B cell (primary cell): Measurements from ENCODE around the gene IYD. TPM values are rescaled to one million over a fixed set of nuclear protein-coding genes. Genes with fewer than 3 reads are reported as not detected.

Source experiments
- ATAC-seq: fragments of 200-7000 bp; cut with Tn5 transposase; one replicate; pipeline ENCODE4 v1.10.0; 2021; ENCODE audit warnings: low read depth, mild to moderate bottlenecking, moderate number of reproducible peaks, moderate library complexity
- CTCF ChIA-PET: fragments of 350-600 bp; sonication (Branson Sonifier 250); formaldehyde crosslinking; loops from one replicate; lab custom pipeline; 2021; ENCODE audit warnings: antibody characterized with exemption, inconsistent platforms; lab: Charles Lee
- POLR2A ChIA-PET: fragments of 350-600 bp; sonication (Branson Sonifier 250); formaldehyde crosslinking; loops from one replicate; lab custom pipeline; 2021; ENCODE audit warnings: antibody characterized with exemption; lab: Charles Lee
- DNase-seq: peaks from one replicate; pipeline ENCODE4 v3.0.0; 2013
- H2AFZ ChIP-seq: 2 replicates; pipeline ENCODE4 v1.6.1; 2012; ENCODE audit warnings: mild to moderate bottlenecking, low read depth, low read length; ENCODE audit not compliant: insufficient read depth, poor library complexity, severe bottlenecking
- H3K27ac ChIP-seq, 2 donors: 1 replicate in 1 of 2; 2 replicates in 1 of 2; pipeline ENCODE4 v1.5.1; 2012 to 2013; ENCODE audit warnings: low read length in 2 of 2, mild to moderate bottlenecking in 2 of 2, moderate library complexity in 1 of 2
- H3K27me3 ChIP-seq, 4 experiments: fragments of 200-600 bp in 1 of 4; sonication (generic) in 1 of 4; replicated peaks in 1 of 4; 1 replicate in 2 of 4; 2 replicates in 2 of 4; pipeline versions ENCODE4 v1.6.1 to v1.7.0; 2013 to 2016; ENCODE audit warnings: low read length in 3 of 4, mild to moderate bottlenecking in 2 of 4, mixed read lengths in 1 of 4, moderate library complexity in 1 of 4; ENCODE audit not compliant: insufficient read depth in 4 of 4, control insufficient read depth in 3 of 4; ENCODE audit errors: control extremely low read depth in 1 of 4
- H3K36me3 ChIP-seq, 2 experiments: replicated peaks in 1 of 2; 1 replicate in 1 of 2; 2 replicates in 1 of 2; pipeline versions ENCODE4 v1.6.1 to v1.7.1; 2013; ENCODE audit warnings: low read length in 1 of 2; ENCODE audit not compliant: insufficient read depth in 2 of 2, control insufficient read depth in 1 of 2; ENCODE audit errors: control extremely low read depth in 1 of 2, extremely low read depth in 1 of 2
- H3K4me1 ChIP-seq, 2 donors: fragments of 200-600 bp in 1 of 2; sonication (generic) in 1 of 2; 1 replicate in 1 of 2; 2 replicates in 1 of 2; pipeline versions ENCODE4 v1.5.1 to v1.6.1; 2013 to 2017; ENCODE audit warnings: low read length in 2 of 2; ENCODE audit not compliant: control insufficient read depth in 2 of 2, insufficient read depth in 2 of 2
- H3K4me2 ChIP-seq: replicated peaks from 2 replicates; pipeline ENCODE3; 2012; ENCODE audit warnings: mild to moderate bottlenecking, low read depth, low read length; ENCODE audit not compliant: poor library complexity, severe bottlenecking
- H3K4me3 ChIP-seq, 5 experiments: fragments of 200-600 bp in 1 of 5; sonication (generic) in 1 of 5; 1 replicate in 3 of 5; 2 replicates in 2 of 5; pipeline versions ENCODE4 v1.5.1 to v1.7.0; 2011 to 2016; ENCODE audit warnings: low read length in 4 of 5, mild to moderate bottlenecking in 4 of 5, low read depth in 2 of 5, control low read depth in 1 of 5, moderate library complexity in 1 of 5; ENCODE audit not compliant: insufficient read depth in 1 of 5; ENCODE audit errors: control extremely low read depth in 1 of 5, extremely low read depth in 1 of 5
- H3K79me2 ChIP-seq: fragments of 200-600 bp; sonication (generic); one replicate; pipeline ENCODE4 v1.6.0; 2016; ENCODE audit warnings: low read length; ENCODE audit not compliant: control insufficient read depth, insufficient read depth
- H3K9ac ChIP-seq: fragments of 200-600 bp; sonication (generic); 2 replicates; pipeline ENCODE4 v1.6.1; 2017; ENCODE audit warnings: mild to moderate bottlenecking, low read length, moderate library complexity
- H3K9me3 ChIP-seq, 3 donors: one replicate each; pipeline versions ENCODE4 v1.6.1 to v1.7.1; 2013; ENCODE audit warnings: low read length in 2 of 3; ENCODE audit not compliant: control insufficient read depth in 2 of 3, insufficient read depth in 1 of 3; ENCODE audit errors: control extremely low read depth in 1 of 3
- H4K20me1 ChIP-seq: 2 replicates; pipeline ENCODE4 v1.6.0; 2012; ENCODE audit warnings: mild to moderate bottlenecking, low read length; ENCODE audit not compliant: insufficient read depth, control insufficient read depth, poor library complexity, severe bottlenecking
- H3K27ac Mint-ChIP-seq: one replicate; pipeline ENCODE4 v1.8.0; 2021; ENCODE audit warnings: mixed read lengths
- H3K27me3 Mint-ChIP-seq: one replicate; pipeline ENCODE4 v1.8.0; 2021; ENCODE audit warnings: mixed read lengths
- H3K4me1 Mint-ChIP-seq: one replicate; pipeline ENCODE4 v1.8.0; 2021; ENCODE audit warnings: mixed read lengths
- H3K4me3 Mint-ChIP-seq: one replicate; pipeline ENCODE4 v1.8.0; 2021; ENCODE audit warnings: mixed read lengths
- H3K9me3 Mint-ChIP-seq: one replicate; pipeline ENCODE4 v1.8.0; 2022; ENCODE audit warnings: mixed read lengths; ENCODE audit not compliant: insufficient read depth
- EZH2 ChIP-seq: IDR thresholded peaks from 2 replicates; pipeline ENCODE4 v1.6.1; 2012; ENCODE audit warnings: borderline replicate concordance, low read depth, mild to moderate bottlenecking, moderate library complexity, low read length; ENCODE audit not compliant: insufficient read depth, poor library complexity, severe bottlenecking
- WGBS: methylation state at CpG from one replicate; pipeline ENCODE4 v1.1.5; 2013; ENCODE audit warnings: missing lambda C conversion rate; ENCODE audit not compliant: insufficient coverage; 5-methylcytosine and 5-hydroxymethylcytosine counted together
- intact Hi-C: fragments of 100-400 bp; cut with micrococcal nuclease; formaldehyde crosslinking; loops from one replicate; pipeline ENCODE4 v1.10.0; 2022
- polyA plus RNA-seq: library from polyadenylated mRNA; depleted of rRNA; stranded (reverse); fragments of >200 nt; gene quantifications from 2 replicates; pipeline ENCODE4 v1.2.3, GENCODE V29; 2012
- total RNA-seq, 2 donors: library from RNA; stranded (reverse); fragments of 120-200 nt in 1 of 2; gene quantifications; 1 replicate in 1 of 2; 2 replicates in 1 of 2; pipeline versions ENCODE4 v1.2.3 to v1.2.4, GENCODE V29; 2013 to 2022
- TF ChIP-seq, protein P1 (sequence below): fragments of 200-600 bp; IDR thresholded peaks from one replicate; pipeline ENCODE4 v1.8.0; 2022; ENCODE audit warnings: antibody characterized with exemption, mild to moderate bottlenecking

IYD gene
- total and polyA plus RNA-seq, 2 donors (not counting 1 experiment from before 2014, with no cell fraction given), result not detected

DNA sequence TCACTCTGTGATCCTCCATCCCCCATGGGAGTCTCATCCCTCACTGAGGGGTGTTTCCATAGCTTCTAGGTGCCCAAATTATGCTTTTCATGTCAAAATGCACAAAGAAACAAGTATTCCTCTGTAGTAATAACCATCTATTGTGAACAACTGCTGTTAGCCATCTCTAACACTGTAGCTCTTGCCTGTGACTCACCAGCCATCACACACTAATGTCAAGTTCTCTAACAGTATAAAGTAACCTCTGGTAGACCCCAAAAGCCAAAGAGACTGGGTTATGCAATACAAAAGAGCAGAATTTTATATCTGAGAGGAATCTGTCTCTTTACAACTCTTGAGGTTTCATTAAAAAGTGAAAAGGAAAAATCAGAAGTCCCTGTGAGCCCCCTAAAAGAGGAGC lies 25.4 kb upstream of the IYD start:
- CTCF ChIA-PET, result interaction anchor here (0.9 to 4.1 kb wide), 3 partner anchors 9 to 548 kb away, joined by 3 to 21 read pairs (median 3); no protein-coding TSS in a partner anchor
- H3K4me3 Mint-ChIP-seq, result no peak overlapping the region

DNA sequence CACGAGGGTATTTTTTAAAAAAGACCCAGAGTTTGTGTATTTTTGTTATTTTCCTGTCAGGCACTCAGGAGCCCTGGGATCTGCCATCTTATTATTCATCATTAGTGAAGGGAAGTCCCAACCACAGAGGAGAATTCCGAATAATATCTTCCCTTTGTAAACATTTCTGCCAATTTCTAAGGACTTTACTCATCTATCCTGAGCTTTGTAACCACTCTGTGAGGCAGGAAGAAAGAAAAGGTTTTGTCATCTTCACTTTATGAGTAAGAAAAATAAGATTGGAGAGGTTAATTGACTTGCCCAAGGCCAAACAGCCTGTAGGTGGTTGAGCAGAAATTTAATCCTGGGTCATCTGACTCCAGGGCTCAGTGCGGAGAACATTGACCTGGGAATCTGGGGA lies 23.0 kb upstream of the IYD start:
- H3K9me3 Mint-ChIP-seq, result no peaks in the 10 kb centered on the region
- no peak overlapping the region for H3K4me2 ChIP-seq
- no peak overlapping the region for H3K27ac ChIP-seq
- no peak for DNase-seq
- peaks cover 4 to 9% of the 10 kb centered on the region in 2 donors for H3K4me1 ChIP-seq
- TF ChIP-seq, protein P1, sequence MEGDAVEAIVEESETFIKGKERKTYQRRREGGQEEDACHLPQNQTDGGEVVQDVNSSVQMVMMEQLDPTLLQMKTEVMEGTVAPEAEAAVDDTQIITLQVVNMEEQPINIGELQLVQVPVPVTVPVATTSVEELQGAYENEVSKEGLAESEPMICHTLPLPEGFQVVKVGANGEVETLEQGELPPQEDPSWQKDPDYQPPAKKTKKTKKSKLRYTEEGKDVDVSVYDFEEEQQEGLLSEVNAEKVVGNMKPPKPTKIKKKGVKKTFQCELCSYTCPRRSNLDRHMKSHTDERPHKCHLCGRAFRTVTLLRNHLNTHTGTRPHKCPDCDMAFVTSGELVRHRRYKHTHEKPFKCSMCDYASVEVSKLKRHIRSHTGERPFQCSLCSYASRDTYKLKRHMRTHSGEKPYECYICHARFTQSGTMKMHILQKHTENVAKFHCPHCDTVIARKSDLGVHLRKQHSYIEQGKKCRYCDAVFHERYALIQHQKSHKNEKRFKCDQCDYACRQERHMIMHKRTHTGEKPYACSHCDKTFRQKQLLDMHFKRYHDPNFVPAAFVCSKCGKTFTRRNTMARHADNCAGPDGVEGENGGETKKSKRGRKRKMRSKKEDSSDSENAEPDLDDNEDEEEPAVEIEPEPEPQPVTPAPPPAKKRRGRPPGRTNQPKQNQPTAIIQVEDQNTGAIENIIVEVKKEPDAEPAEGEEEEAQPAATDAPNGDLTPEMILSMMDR, result no peak
- no peak for TF ChIP-seq EZH2
- H3K79me2 ChIP-seq, result no peaks in the 10 kb centered on the region
- H3K36me3 ChIP-seq, result no peaks in the 10 kb centered on the region
- no peak for ATAC-seq
- peaks cover 13% of the 10 kb centered on the region for H3K27me3 Mint-ChIP-seq
- peaks cover 0 to 4% (median 2%) of the 10 kb centered on the region in 4 experiments for H3K27me3 ChIP-seq
- H3K4me3 ChIP-seq, result no peak overlapping the region
- WGBS, result no CpG with 5 or more reads among the region's 3 CpGs
- intact Hi-C loops, result no loop called here
- H4K20me1 ChIP-seq, result no peaks in the 10 kb centered on the region
- H2AFZ ChIP-seq, result no peak overlapping the region
- ChIA-PET POLR2A (no interaction called here), CTCF (no interaction called here)
- H3K27ac Mint-ChIP-seq, result no peak overlapping the region
- H3K4me3 Mint-ChIP-seq, result no peak overlapping the region
- no peak overlapping the region for H3K9ac ChIP-seq
- no peaks in the 10 kb centered on the region for H3K9me3 ChIP-seq
- peaks cover 5% of the 10 kb centered on the region for H3K4me1 Mint-ChIP-seq

More for the DNA sequence above, 25.4 kb upstream of the IYD start:
- no peak overlapping the region for H2AFZ ChIP-seq
- POLR2A ChIA-PET, result no interaction called here
- DNase-seq, result no peak
- no peak overlapping the region for H3K4me3 ChIP-seq
- H3K4me1 Mint-ChIP-seq, result peaks cover 5% of the 10 kb centered on the region
- H3K79me2 ChIP-seq, result no peaks in the 10 kb centered on the region
- peaks cover 4 to 9% of the 10 kb centered on the region in 2 donors for H3K4me1 ChIP-seq
- H3K9me3 ChIP-seq, result no peaks in the 10 kb centered on the region
- intact Hi-C loops, result no loop called here
- H3K9ac ChIP-seq, result no peak overlapping the region
- H3K27ac ChIP-seq, result no peak overlapping the region
- TF ChIP-seq, protein P1, result no peak
- TF ChIP-seq EZH2, result no peak
- peaks cover 0 to 4% (median 2%) of the 10 kb centered on the region in 4 experiments for H3K27me3 ChIP-seq
- ATAC-seq, result no peak
- no peaks in the 10 kb centered on the region for H3K36me3 ChIP-seq
- peaks cover 22% of the 10 kb centered on the region for H3K27me3 Mint-ChIP-seq
- H3K4me2 ChIP-seq, result no peak overlapping the region
- no peaks in the 10 kb centered on the region for H4K20me1 ChIP-seq
- H3K27ac Mint-ChIP-seq, result no peak overlapping the region
- no peaks in the 10 kb centered on the region for H3K9me3 Mint-ChIP-seq
